CD4-positive, alpha-beta T cell treated with Interleukin-21 for 1 hour (primary cell): ENCODE results near the gene MZT2A.
"Not testable (repeated sequence)": the region's sequence is repeated elsewhere in the genome, so short reads cannot be mapped to it uniquely, and the experiment has no call there.

Source experiments
- DNase-seq: peaks from one replicate; pipeline ENCODE4 v3.0.0-alpha.2; 2020

MZT2A gene

DNA sequence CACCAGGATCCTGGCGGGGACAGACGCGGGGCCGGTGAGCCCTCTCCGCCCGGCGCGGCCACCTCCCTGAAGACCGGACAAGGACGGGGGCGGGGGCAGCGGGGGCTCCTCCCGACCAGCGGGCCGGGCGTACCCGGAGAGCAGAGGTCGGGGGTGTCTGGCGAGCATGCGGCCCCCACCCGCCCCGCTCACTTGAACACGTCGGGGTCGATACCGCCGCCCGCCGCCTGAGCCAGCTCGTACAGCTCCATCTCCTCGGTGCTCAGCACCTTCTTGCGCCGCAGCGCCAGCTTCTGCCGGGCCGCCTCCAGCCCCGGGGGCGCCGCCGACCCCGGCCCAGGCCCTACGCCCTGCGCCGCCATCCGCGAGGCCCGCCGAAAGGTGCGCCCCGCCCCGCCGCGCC is at the start of gene MZT2A:
Gene MZT2A (minus strand): TSS at position 383 of the 403 bp plus-strand sequence. CDS start 21 bp downstream, at position 362.
- not testable (repeated sequence) for DNase-seq

GRCh38 chr2:131538856-131539255 is 46.7 kb upstream of the MZT2A start:
- DNase-seq: not testable (repeated sequence)

GRCh38 chr2:131536841-131537240 is 44.6 kb upstream of the MZT2A start:
- DNase-seq: not testable (repeated sequence)

- DNase-seq: not testable (repeated sequence)
Observed at GRCh38 chr2:131535951-131536826, 44.0 kb upstream of the MZT2A start.

DNA sequence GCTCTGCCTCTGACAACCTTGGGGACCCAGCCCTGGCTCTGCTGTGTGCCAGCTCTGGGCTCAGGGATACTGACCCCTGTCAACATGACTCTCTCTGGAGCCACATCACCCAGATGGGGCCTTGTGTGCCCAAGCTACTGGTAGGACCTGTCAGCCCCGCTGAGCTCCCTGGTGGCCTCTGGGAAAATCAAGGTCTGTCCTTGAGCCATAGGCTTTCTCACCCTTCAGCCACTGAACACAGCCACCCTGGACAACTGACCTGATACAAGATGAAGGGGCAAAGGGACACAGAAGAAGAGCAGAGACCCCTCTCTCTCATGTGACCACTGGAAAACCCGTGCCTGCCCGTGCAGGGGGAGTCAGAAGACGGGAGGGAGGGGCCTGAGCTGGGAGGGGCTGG is 43.3 kb upstream of the MZT2A start:
- DNase-seq: no peak

DNA sequence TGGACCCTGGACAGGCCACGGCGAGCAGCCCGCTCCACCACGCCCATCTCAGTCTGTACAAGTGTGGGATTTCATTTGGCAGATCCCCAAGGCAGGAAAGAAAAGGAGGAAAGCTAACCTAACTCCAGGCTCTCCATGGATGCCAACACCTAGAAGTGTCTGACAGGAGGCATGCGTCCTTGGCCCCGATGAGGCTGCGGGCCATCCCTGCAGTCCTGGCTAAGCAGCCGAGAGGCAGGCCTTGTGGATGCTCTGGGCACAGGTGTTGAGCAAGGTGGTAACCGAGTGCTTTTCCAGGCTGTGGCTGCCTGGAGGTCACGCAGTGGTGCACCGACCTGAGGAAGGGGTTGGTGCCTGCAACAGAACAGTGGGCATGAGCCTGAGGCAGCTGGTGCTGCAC is 42.8 kb upstream of the MZT2A start:
- DNase-seq: not testable (repeated sequence)

- DNase-seq: not testable (repeated sequence)
Observed at GRCh38 chr2:131534317-131534672, 42.1 kb upstream of the MZT2A start.

DNA sequence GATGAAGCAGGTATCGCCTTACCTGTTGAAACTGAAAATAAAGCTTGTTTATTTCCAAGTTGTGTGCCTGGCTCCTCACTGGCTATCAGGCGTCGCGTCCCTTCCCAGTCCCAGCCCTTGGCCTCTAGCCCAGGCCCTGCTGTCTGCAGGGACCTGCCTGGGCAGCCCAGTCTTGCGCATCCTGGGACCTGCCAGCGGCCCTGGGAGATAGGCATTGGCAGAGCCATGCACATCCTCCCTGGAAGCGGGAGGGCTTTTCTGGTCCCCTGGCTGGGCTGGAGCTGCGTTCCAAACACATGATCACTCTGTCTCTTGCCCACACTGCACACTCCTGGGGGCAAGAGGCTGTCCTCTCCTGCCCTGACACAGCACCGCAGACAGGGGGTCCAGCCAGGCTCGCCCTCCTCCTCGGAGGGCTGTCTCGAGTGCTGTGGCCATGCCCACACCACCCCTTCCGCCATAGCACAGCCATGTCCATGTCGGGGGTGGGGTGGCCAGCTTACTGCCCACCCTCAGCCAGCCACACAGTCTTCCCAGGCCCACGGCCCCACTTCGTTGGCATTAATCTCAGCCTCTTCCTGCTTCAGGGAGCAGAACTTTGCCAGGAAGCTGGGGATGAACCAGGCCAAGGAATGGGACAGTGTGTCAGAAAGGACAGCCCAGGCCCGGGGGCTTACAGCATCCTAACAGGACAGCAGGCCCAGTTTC is 41.6 kb upstream of the MZT2A start:
- DNase-seq: not testable (repeated sequence)

DNA sequence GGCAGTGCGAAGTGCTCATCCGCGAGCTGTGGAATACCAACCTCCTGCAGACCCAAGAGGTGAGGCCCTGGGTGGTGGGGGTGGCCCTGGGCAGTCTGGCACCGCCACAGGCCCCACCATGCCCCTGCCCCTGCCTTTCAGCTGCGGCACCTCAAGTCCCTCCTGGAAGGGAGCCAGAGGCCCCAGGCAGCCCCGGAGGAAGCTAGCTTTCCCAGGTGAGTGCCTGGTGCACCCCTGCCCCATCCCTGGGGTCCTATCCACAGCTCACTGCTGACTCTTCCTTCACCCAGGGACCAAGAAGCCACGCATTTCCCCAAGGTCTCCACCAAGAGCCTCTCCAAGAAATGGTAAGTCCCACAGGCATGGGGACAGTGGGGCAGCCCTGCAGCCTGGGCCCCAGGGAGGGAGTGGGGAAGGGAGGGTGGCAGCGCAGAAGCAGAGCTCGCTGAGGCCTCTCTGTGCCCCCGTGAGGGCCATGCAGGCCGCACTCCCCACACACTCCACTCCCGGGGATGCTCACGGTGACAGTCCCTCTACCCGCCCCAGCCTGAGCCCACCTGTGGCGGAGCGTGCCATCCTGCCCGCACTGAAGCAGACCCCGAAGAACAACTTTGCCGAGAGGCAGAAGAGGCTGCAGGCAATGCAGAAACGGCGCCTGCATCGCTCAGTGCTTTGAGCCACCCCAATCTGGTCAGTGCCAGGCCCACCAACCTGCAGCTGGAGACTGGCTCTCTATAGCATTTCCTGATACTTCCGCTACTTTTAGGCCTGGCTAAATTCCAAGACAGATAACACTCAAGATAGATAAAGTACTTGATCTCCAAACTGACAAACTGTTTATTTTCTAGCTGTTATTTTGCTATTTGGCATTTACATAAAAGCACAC is 40.8 kb upstream of the MZT2A start:
- not testable (repeated sequence) for DNase-seq

DNA sequence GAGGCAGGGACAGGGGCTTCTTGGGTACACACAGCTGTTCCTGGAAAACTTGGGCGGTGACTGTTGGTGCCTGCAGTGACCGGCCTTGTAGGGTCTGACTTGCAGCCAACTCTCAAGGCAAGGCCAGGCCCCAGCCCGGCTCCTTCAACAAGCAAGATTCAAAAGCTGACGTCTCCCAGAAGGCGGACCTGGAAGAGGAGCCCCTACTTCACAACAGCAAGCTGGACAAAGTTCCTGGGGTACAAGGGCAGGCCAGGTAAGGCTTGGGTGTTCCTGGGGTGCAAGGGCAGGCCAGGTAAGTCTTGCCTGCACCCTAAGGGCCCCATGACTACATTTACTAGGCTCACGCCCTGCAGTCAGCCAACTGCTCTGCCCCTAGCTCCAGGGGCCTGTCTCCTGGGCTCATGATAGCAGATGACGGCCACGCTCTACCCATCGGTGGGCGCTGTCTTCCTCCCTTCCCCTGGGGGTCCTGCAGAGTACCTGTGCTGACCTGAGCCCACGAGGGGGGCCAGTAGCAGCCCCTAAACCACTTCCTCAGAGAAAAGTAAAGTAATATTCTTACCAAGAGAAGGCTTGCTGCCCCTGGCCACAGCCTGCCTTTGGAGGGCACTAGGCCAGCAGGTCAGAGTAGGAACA is 39.5 kb upstream of the MZT2A start:
- DNase-seq: not testable (repeated sequence)

DNA sequence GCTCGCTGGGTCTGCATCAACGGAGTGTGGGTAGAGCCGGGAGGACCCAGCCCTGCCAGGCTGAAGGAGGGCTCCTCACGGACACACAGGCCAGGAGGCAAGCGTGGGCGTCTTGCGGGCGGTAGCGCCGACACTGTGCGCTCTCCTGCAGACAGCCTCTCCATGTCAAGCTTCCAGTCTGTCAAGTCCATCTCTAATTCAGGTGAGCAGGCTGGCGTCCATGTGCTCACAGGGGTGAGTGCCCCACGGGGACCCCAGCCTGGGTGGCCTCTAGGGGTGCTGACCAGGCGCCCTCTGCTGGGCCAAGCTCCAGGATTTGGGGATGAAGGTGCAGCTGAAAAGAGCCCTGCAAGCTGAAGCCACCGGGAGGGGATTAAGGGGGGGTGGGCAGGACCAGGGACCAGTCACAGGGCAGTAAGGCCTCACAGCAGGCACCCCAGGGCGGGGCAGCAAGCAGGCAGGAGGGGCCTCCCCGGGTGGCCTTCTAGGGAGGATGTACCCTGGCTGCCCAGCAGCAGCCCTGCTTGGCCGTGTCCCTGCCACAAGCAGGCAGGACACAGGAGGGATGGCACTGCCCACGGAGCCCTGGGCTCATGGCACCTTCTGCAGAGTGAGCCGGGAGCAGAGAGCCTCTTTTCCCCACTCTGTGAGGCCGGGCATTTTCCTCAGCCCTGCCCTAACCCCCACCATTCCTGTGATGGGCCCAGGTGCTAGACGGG is 38.6 kb upstream of the MZT2A start:
- not testable (repeated sequence) for DNase-seq

- not testable (repeated sequence) for DNase-seq
Observed at GRCh38 chr2:131529864-131530445, 37.8 kb upstream of the MZT2A start.

- DNase-seq: not testable (repeated sequence)
Observed at GRCh38 chr2:131528981-131529863, 37.0 kb upstream of the MZT2A start.

DNA sequence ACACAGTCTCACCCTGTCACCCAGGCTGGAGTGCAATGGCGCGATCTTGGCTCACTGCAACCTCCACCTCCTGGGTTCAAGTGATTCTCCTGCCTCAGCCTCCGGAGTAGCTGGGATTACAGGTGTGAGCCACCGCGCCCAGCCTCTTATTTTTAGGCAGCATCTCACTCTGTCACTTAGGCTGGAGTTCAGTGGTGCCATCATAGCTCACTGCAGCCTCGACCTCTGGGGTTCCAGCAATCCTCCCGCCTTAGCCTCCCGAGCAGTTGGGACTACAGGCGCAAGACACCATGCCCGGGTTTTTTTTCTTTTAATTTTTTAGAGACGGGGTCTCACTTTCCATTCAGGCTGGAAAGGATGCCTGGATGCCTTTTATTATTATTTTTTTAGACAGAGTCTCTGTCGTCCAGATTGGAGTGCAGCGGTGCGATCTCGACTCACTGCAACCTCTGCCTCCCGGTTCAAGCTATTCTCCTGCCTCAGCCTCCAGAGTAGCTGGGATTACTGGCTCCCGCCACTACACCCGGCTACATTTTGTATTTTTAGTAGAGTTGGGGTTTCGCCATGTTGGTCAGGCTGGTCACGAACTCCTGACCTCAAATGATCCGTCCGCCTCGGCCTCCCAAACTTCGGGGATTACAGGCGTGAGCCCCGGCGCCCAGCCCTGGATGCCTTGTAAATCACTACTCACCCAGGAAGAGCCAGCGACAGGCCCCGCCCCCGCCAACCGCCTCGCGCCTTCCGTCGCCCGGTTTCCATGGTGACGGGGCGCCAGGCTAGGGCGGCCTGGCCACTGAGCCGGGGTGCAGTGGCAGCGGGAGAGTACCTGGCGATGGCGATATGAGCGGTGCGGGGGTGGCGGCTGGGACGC is 35.2 kb upstream of the MZT2A start, which contains the start of gene CCDC74A:
Gene CCDC74A (plus strand): TSS at position 758 of the 871 bp plus-strand sequence. CDS start 83 bp downstream, at position 841.
- peak; percentile 85 for DNase-seq

- not testable (repeated sequence) for DNase-seq
Observed at GRCh38 chr2:131525256-131525655, 33.1 kb upstream of the MZT2A start.

- DNase-seq: no peak
Observed at GRCh38 chr2:131521961-131522781, 30.0 kb upstream of the MZT2A start.

DNA sequence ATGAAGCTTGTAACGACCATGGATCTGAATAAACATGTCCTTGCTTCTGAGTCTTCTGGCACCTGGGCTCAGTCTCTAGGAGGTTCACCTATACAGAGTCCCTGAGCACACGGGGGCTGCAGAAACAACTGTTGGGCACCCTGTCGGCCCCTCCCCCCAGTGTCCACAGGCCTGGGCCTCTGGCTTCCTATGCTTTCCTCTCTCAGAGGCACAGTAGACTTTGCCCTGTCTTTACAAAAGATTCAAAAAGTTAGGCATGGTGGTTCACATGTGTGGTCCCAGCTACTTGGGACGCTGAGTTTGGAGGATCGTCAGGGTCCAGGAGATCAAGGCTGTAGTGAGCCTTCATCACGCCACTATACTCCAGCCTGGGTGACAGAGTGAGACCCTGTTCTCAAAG is 29.3 kb upstream of the MZT2A start:
- not testable (repeated sequence) for DNase-seq

DNA sequence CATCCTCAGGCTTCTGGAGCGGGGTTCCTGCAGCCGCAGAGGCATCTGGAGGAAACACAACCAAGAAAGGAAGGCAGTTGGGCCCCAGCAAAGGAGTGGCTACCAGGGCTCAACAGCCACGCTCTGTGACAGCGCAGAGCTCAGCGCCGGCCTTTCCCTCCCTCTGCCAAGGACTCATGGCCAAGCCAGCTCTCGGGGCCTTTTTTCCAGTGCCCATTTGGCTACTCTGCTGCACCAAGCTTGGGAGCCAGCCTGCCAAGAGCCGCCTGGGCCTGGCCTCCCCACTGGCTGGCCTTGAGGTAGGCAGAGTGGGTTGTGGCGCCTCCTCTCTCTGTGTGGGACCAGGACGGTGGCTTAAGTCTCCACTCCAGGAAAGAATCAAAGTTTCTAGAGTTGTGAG is 28.3 kb upstream of the MZT2A start:
- no peak for DNase-seq
